GM23338 (cell line): ENCODE measurements around the gene EFCAB9. TPM values are rescaled to one million over a fixed set of nuclear protein-coding genes. Genes with fewer than 3 reads are reported as not detected.

Experiments used
- ATAC-seq: fragments of 200-7000 bp; cut with Tn5 transposase; 3 replicates; pipeline ENCODE4 v1.9.1; 2020
- DNase-seq: peaks from one replicate; pipeline ENCODE4 v3.0.0-alpha.2; 2015; ENCODE audit warnings: low spot score
- H2AFZ ChIP-seq: fragments of 200-600 bp; sonication (generic); 2 replicates; pipeline ENCODE4 v1.8.0; 2016; ENCODE audit warnings: antibody characterized with exemption, mild to moderate bottlenecking, moderate library complexity
- H3F3A ChIP-seq: fragments of 200-600 bp; sonication (generic); replicated peaks from 2 replicates; pipeline ENCODE4 v1.8.0; 2017; ENCODE audit warnings: antibody characterized with exemption, mixed run types, low read depth
- H3K27ac ChIP-seq: fragments of 200-600 bp; sonication (generic); 2 replicates; pipeline ENCODE4 v1.6.1; 2016; ENCODE audit warnings: low read depth
- H3K27me3 ChIP-seq: fragments of 200-600 bp; sonication (generic); 2 replicates; pipeline ENCODE4 v1.8.0; 2016; ENCODE audit warnings: mild to moderate bottlenecking, mixed run types, moderate library complexity; ENCODE audit not compliant: insufficient read depth
- H3K36me3 ChIP-seq: fragments of 200-600 bp; sonication (generic); 2 replicates; pipeline ENCODE4 v1.8.0; 2016; ENCODE audit warnings: mild to moderate bottlenecking; ENCODE audit not compliant: insufficient read depth
- H3K4me1 ChIP-seq: fragments of 200-600 bp; sonication (generic); 2 replicates; pipeline ENCODE4 v1.8.0; 2016; ENCODE audit warnings: mild to moderate bottlenecking, moderate library complexity; ENCODE audit not compliant: insufficient read depth
- H3K4me2 ChIP-seq: fragments of 200-600 bp; sonication (generic); 2 replicates; pipeline ENCODE4 v1.7.1; 2017; ENCODE audit warnings: mixed run types
- H3K4me3 ChIP-seq: fragments of 200-600 bp; sonication (generic); 2 replicates; pipeline ENCODE4 v1.6.1; 2016; ENCODE audit warnings: mixed run types
- H3K79me2 ChIP-seq: fragments of 200-600 bp; sonication (generic); replicated peaks from 2 replicates; pipeline ENCODE4 v1.8.0; 2017; ENCODE audit warnings: mild to moderate bottlenecking; ENCODE audit not compliant: insufficient read depth
- H3K9me2 ChIP-seq: fragments of 200-600 bp; sonication (generic); 2 replicates; pipeline ENCODE4 v1.8.0; 2017; ENCODE audit not compliant: insufficient read depth
- H4K20me1 ChIP-seq: fragments of 200-600 bp; sonication (generic); replicated peaks from 2 replicates; pipeline ENCODE4 v1.8.0; 2017; ENCODE audit warnings: mild to moderate bottlenecking; ENCODE audit not compliant: insufficient read depth
- H3K27ac Mint-ChIP-seq: 2 replicates; pipeline ENCODE4 v1.8.0; 2020; ENCODE audit warnings: inconsistent platforms, mild to moderate bottlenecking, moderate library complexity, mixed read lengths
- H3K27me3 Mint-ChIP-seq: 3 replicates; pipeline ENCODE4 v1.8.0; 2022; ENCODE audit warnings: low read depth, mild to moderate bottlenecking, moderate library complexity, mixed read lengths, inconsistent platforms; ENCODE audit not compliant: insufficient read depth, poor library complexity
- H3K36me3 Mint-ChIP-seq: 3 replicates; pipeline ENCODE4 v1.8.0; 2021; ENCODE audit warnings: low read depth, mild to moderate bottlenecking, inconsistent platforms, moderate library complexity, mixed read lengths
- H3K4me1 Mint-ChIP-seq: 3 replicates; pipeline ENCODE4 v1.8.0; 2020; ENCODE audit warnings: mild to moderate bottlenecking, inconsistent platforms, mixed read lengths
- H3K4me3 Mint-ChIP-seq: 3 replicates; pipeline ENCODE4 v1.8.0; 2021; ENCODE audit warnings: moderate library complexity, mild to moderate bottlenecking, inconsistent platforms, mixed read lengths
- H3K9me3 Mint-ChIP-seq: 3 replicates; pipeline ENCODE4 v1.8.0; 2020; ENCODE audit warnings: moderate library complexity, mild to moderate bottlenecking, inconsistent platforms, mixed read lengths
- CREB1 ChIP-seq: fragments of 250-450 bp; sonication (Bioruptor Pico); IDR thresholded peaks from 2 replicates; pipeline ENCODE4 v1.5.0; 2020; ENCODE audit warnings: low read depth, mild to moderate bottlenecking, moderate library complexity
- CTCF ChIP-seq, 2 experiments: fragments of 200-600 bp in 1 of 2; sonication (generic) in 1 of 2; conservative IDR thresholded peaks; 2 replicates each; pipeline versions ENCODE4 v1.5.1 to v1.6.1; 2016 to 2017; ENCODE audit warnings: antibody characterized with exemption in 2 of 2, low read depth in 2 of 2, mild to moderate bottlenecking in 2 of 2, moderate library complexity in 1 of 2
- ETS1 ChIP-seq: IDR thresholded peaks from 2 replicates; pipeline ENCODE4 v1.6.1; 2016; ENCODE audit warnings: antibody characterized with exemption
- EZH2 ChIP-seq: fragments of 200-600 bp; sonication (generic); IDR thresholded peaks from one replicate; pipeline ENCODE4 v1.8.0; 2017; ENCODE audit warnings: antibody characterized with exemption, mild to moderate bottlenecking, low read depth; ENCODE audit not compliant: unreplicated experiment
- EZH2phosphoT487 ChIP-seq: fragments of 200-600 bp; sonication (generic); IDR thresholded peaks from one replicate; pipeline ENCODE4 v1.8.1; 2018; ENCODE audit warnings: antibody characterized with exemption; ENCODE audit not compliant: unreplicated experiment
- JUNB ChIP-seq: IDR thresholded peaks from one replicate; pipeline ENCODE4 v1.6.1; 2016; ENCODE audit warnings: antibody characterized with exemption; ENCODE audit not compliant: unreplicated experiment
- NANOG ChIP-seq: IDR thresholded peaks from 2 replicates; pipeline ENCODE4 v1.6.1; 2016; ENCODE audit warnings: antibody characterized with exemption, borderline replicate concordance
- POLR2AphosphoS5 ChIP-seq: IDR thresholded peaks from 2 replicates; pipeline ENCODE4 v1.6.1; 2016; ENCODE audit warnings: antibody characterized with exemption, low read depth
- REST ChIP-seq: IDR thresholded peaks from one replicate; pipeline ENCODE4 v1.6.1; 2018; ENCODE audit warnings: antibody characterized with exemption; ENCODE audit not compliant: unreplicated experiment
- STAT1 ChIP-seq: IDR thresholded peaks from one replicate; pipeline ENCODE4 v1.6.1; 2016; ENCODE audit warnings: antibody characterized with exemption; ENCODE audit not compliant: unreplicated experiment
- ZNF114 ChIP-seq: fragments of 250-450 bp; sonication (Bioruptor Pico); IDR thresholded peaks from 2 replicates; pipeline ENCODE4 v1.5.0; 2020; ENCODE audit warnings: mild to moderate bottlenecking, moderate library complexity
- ZNF331 ChIP-seq: fragments of 250-450 bp; sonication (Bioruptor Pico); IDR thresholded peaks from 2 replicates; pipeline ENCODE4 v1.5.0; 2020; ENCODE audit warnings: low read depth, mild to moderate bottlenecking, moderate library complexity
- ZNF462 ChIP-seq: fragments of 250-450 bp; sonication (Bioruptor Pico); IDR thresholded peaks from 2 replicates; pipeline ENCODE4 v1.5.0; 2020; ENCODE audit warnings: mild to moderate bottlenecking, moderate library complexity
- polyA plus RNA-seq: library from polyadenylated mRNA; unstranded; fragments of >200 nt; fragmentation: Nextera tagmentation; extraction: Ambion mirVana; gene quantifications from 2 replicates; pipeline ENCODE4 v1.2.1, GENCODE V29; 2016
- total RNA-seq: library from RNA; depleted of rRNA; stranded (reverse); fragments of >200 nt; shearing (Covaris generic); gene quantifications from 2 replicates; pipeline ENCODE4 v1.2.3, GENCODE V29; 2014

The EFCAB9 gene
- total and polyA plus RNA-seq, 2 experiments from 2014 or later, result not detected

- ATAC-seq, result no peak
- Mint-ChIP-seq H3K27ac (no peak overlapping the region), H3K4me3 (no peak overlapping the region), H3K9me3 (no peaks in the 10 kb centered on the region), H3K36me3 (peaks cover 31% of the 10 kb centered on the region; the same call in 2 of the 3 replicates), H3K4me1 (0 out of 3 replicates have a peak, but pooled peaks cover 5% of the 10 kb centered on the region), H3K27me3 (no peaks in the 10 kb centered on the region)
- TF ChIP-seq EZH2, result no peak
- no peak for TF ChIP-seq JUNB
- no peak for TF ChIP-seq STAT1
- no peak for TF ChIP-seq REST
- TF ChIP-seq CREB1 (CRISPR knock-in tag), result no peak
- TF ChIP-seq CTCF (conservative IDR thresholded peaks at IDR 0.05; ENCODE audit: low read depth in 2 of 2), result no peak
- no peak for TF ChIP-seq EZH2phosphoT487
- no peak for TF ChIP-seq POLR2AphosphoS5
- no peak for TF ChIP-seq ZNF331 (CRISPR knock-in tag)
- TF ChIP-seq ZNF462 (CRISPR knock-in tag), result no peak
- TF ChIP-seq ETS1, result no peak
- no peak for TF ChIP-seq NANOG
- TF ChIP-seq ZNF114 (CRISPR knock-in tag), result no peak
- Histone ChIP-seq H2AFZ (no peak overlapping the region), H3K27ac (no peak overlapping the region), H3K27me3 (no peaks in the 10 kb centered on the region), H3K4me1 (no peaks in the 10 kb centered on the region), H3K9me2 (no peaks in the 10 kb centered on the region), H3K4me2 (no peak overlapping the region), H3K79me2 (peaks cover 71% of the 10 kb centered on the region), H3F3A (no peaks in the 10 kb centered on the region), H3K4me3 (no peak overlapping the region), H4K20me1 (peaks cover 25% of the 10 kb centered on the region), H3K36me3 (peaks cover 3% of the 10 kb centered on the region)
- no peak for DNase-seq
Measured at GRCh38 chr5:172219296-172219695, 25.3 kb downstream of the EFCAB9 start.
